Fibroblast of skin of left quadriceps (primary cell): ENCODE results near the gene ISM2.

Source experiments
- DNase-seq, 2 experiments: peaks; one replicate each; pipeline ENCODE4 v3.0.0-alpha.2; 2013; ENCODE audit warnings: low read depth in 2 of 2

Gene ISM2

GRCh38 chr14:77467801-77468200, 30.8 kb downstream of the ISM2 start:
- DNase-seq: no peak

- DNase-seq: peak; percentile 35 to 39
Measured at GRCh38 chr14:77459072-77459723, 39.4 kb downstream of the ISM2 start.

GRCh38 chr14:77458249-77458950, 40.2 kb downstream of the ISM2 start:
- no peak for DNase-seq

GRCh38 chr14:77457522-77458248, 40.9 kb downstream of the ISM2 start, which contains the start of the genes AHSA1 and VIPAS39:
AHSA1 (plus strand) TSS chr14:77458093; CDS start chr14:77458190, 97 bp downstream.
VIPAS39 (minus strand) TSS chr14:77457601; CDS start chr14:77454102, 3,499 bp downstream.
- peak; percentile 97 for DNase-seq

- no peak for DNase-seq
Measured at GRCh38 chr14:77457115-77457521, 41.5 kb downstream of the ISM2 start.

- DNase-seq: no peak
Measured at GRCh38 chr14:77455966-77456640, 42.5 kb downstream of the ISM2 start.

GRCh38 chr14:77442196-77442595, 56.4 kb downstream of the ISM2 start:
- no peak for DNase-seq

- DNase-seq: no peak
Measured at GRCh38 chr14:77439861-77440260, 58.8 kb downstream of the ISM2 start.

GRCh38 chr14:77438596-77438995, 60.0 kb downstream of the ISM2 start:
- no peak for DNase-seq

- no peak for DNase-seq
Measured at GRCh38 chr14:77436042-77436441, 62.6 kb downstream of the ISM2 start.

GRCh38 chr14:77426396-77426795, 72.2 kb downstream of the ISM2 start:
- no peak for DNase-seq

GRCh38 chr14:77424862-77425261, 73.8 kb downstream of the ISM2 start:
- DNase-seq: no peak
